ENCODE results near the gene SUCLG2.

Gene SUCLG2

GRCh38 chr3:67400476-67400875 is 253.9 kb downstream of the SUCLG2 start:
- POLR2A ChIA-PET, result no interaction called here
- no peak overlapping the region for H3K27ac ChIP-seq (ENCODE audit: extremely low read depth, low read depth, low read length)
- no peaks in the 10 kb centered on the region for H3K36me3 ChIP-seq (ENCODE audit: control insufficient read depth in 2 of 2, insufficient read depth in 1 of 2, low read length in 2 of 2)
- no peak overlapping the region for H3K4me3 ChIP-seq (ENCODE audit: low read depth, low read length)
- no peaks in the 10 kb centered on the region for H3K4me1 ChIP-seq (ENCODE audit: control insufficient read depth, insufficient read depth, low read length)
- no peaks in the 10 kb centered on the region for H3K9me3 ChIP-seq (ENCODE audit: control insufficient read depth, insufficient read depth, low read depth, low read length)
- CTCF ChIA-PET, result interaction anchor here (0.6 kb wide), 1 partner anchor 38 kb away, joined by 3 read pairs; no protein-coding TSS in a partner anchor
- TF ChIP-seq SP3 (tag by site-specific recombination; IDR thresholded peaks at IDR 0.05), result no peak
- no peak for TF ChIP-seq ZNF596 (tag by site-specific recombination; IDR thresholded peaks at IDR 0.05)
- no peak for TF ChIP-seq ZNF416 (tag by site-specific recombination; IDR thresholded peaks at IDR 0.05)
- no peak for TF ChIP-seq ZNF785 (tag by site-specific recombination; IDR thresholded peaks at IDR 0.05)
- TF ChIP-seq ZNF776 (tag by site-specific recombination; IDR thresholded peaks at IDR 0.05; ENCODE audit: borderline replicate concordance), result no peak
- TF ChIP-seq ZNF449 (tag by site-specific recombination; IDR thresholded peaks at IDR 0.05), result no peak
- TF ChIP-seq HOXC10 (CRISPR knock-in tag; IDR thresholded peaks at IDR 0.05), result no peak
- TF ChIP-seq ZNF544 (tag by site-specific recombination; IDR thresholded peaks at IDR 0.05), result no peak
- no peak for TF ChIP-seq TSHZ1 (tag by site-specific recombination; IDR thresholded peaks at IDR 0.05; ENCODE audit: borderline replicate concordance)
- TF ChIP-seq SP7 (tag by site-specific recombination; IDR thresholded peaks at IDR 0.05), result no peak
- no peak for TF ChIP-seq TCF7L2 (IDR thresholded peaks at IDR 0.05; ENCODE audit: borderline replicate concordance, low read depth, low read length)
- TF ChIP-seq ZNF280C (tag by site-specific recombination; IDR thresholded peaks at IDR 0.05), result no peak

GRCh38 chr3:67389176-67389575 is 265.2 kb downstream of the SUCLG2 start:
- CTCF ChIA-PET, result no interaction called here
- TF ChIP-seq BCL11B (tag by site-specific recombination; IDR thresholded peaks at IDR 0.05; ENCODE audit: low read depth), result no peak
- TF ChIP-seq ZNF510 (tag by site-specific recombination; IDR thresholded peaks at IDR 0.05; ENCODE audit: insufficient replicate concordance), result no peak
- no peak for TF ChIP-seq ZBTB44 (tag by site-specific recombination; IDR thresholded peaks at IDR 0.05)
- TF ChIP-seq TCF7L2 (IDR thresholded peaks at IDR 0.05; ENCODE audit: borderline replicate concordance, low read depth, low read length), result no peak
- no peak for TF ChIP-seq ZNF132 (tag by site-specific recombination; IDR thresholded peaks at IDR 0.05; ENCODE audit: borderline replicate concordance)
- no peak for TF ChIP-seq ZNF548 (tag by site-specific recombination; IDR thresholded peaks at IDR 0.05)
- no peak for TF ChIP-seq BCL6B (tag by site-specific recombination; IDR thresholded peaks at IDR 0.05)
- no peak for TF ChIP-seq ZSCAN18 (tag by site-specific recombination; IDR thresholded peaks at IDR 0.05)
- no peak for TF ChIP-seq ZNF558 (tag by site-specific recombination; IDR thresholded peaks at IDR 0.05)
- TF ChIP-seq ZNF501 (tag by site-specific recombination; IDR thresholded peaks at IDR 0.05), result no peak
- no peak for TF ChIP-seq SETDB1 (IDR thresholded peaks at IDR 0.05; ENCODE audit: insufficient read length, low read length)

More at GRCh38 chr3:67389176-67389575, 265.2 kb downstream of the SUCLG2 start:
- Histone ChIP-seq H3K9me3 (ENCODE audit: control insufficient read depth, insufficient read depth, low read depth, low read length) (no peaks in the 10 kb centered on the region), H3K4me3 (ENCODE audit: low read depth, low read length) (no peak overlapping the region), H3K36me3 (ENCODE audit: control insufficient read depth in 2 of 2, insufficient read depth in 1 of 2, low read length in 2 of 2) (no peaks in the 10 kb centered on the region), H3K27ac (ENCODE audit: extremely low read depth, low read depth, low read length) (no peak overlapping the region), H3K4me1 (ENCODE audit: control insufficient read depth, insufficient read depth, low read length) (no peaks in the 10 kb centered on the region)
- POLR2A ChIA-PET, result no interaction called here
